Measurements from ENCODE around the gene KIF13A.
"Not testable (repeated sequence)": the region's sequence is repeated elsewhere in the genome, so short reads cannot be mapped to it uniquely, and the experiment has no call there.

Gene KIF13A

GRCh38 chr6:17869010-17869752 lies 118.3 kb downstream of the KIF13A start:
- peak in 2 of 4 experiments; percentile 16 to 25 for DNase-seq

GRCh38 chr6:17867880-17868279 lies 119.6 kb downstream of the KIF13A start:
- DNase-seq = no peak

GRCh38 chr6:17866876-17867444 lies 120.5 kb downstream of the KIF13A start:
- DNase-seq = no peak

DNA sequence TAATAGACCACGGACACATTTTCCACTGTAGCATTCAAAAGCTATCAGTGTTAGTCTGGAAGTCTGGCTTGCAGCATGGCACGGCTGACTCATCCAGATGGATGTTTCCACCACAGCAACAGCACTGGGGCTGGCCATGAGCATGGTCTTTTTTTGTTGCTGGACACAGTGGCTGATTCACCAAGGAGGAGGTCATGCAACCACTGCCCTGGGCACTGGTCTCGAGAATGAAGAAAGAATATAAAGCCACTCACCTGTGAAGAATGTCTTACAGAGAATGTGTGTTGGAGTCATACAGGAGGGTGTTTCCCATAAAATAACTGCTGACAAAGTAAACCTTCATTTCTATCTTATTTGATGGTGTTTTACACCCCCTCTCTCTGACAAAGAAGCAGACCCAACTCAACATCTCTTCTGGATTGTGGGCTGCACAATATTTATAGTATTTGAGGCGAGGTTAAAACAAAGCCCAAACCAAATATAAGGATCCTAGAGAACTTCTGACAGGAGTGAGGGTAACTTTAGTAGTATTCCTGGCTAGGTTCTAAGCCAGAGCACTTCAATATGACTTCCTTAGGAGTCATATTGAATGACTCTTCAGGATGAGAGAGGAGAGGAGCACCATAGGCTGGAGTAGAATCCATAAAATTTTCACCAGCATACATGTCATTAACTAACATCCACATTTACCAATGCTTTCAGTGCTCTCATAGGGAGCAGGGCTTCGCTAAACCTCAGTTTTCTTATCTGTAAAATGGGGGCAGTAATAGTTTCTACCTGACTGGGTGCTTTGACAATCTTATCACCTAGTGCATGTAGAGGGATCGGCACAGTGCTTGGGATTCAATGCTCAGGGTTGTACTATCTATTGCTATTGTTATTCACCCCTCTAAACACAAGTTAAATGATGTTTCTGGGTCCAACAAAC lies 121.4 kb downstream of the KIF13A start:
- DNase-seq = peak in 2 of 4 experiments; percentile 34 to 41

GRCh38 chr6:17865243-17865642 lies 122.2 kb downstream of the KIF13A start:
- DNase-seq = no peak

DNA sequence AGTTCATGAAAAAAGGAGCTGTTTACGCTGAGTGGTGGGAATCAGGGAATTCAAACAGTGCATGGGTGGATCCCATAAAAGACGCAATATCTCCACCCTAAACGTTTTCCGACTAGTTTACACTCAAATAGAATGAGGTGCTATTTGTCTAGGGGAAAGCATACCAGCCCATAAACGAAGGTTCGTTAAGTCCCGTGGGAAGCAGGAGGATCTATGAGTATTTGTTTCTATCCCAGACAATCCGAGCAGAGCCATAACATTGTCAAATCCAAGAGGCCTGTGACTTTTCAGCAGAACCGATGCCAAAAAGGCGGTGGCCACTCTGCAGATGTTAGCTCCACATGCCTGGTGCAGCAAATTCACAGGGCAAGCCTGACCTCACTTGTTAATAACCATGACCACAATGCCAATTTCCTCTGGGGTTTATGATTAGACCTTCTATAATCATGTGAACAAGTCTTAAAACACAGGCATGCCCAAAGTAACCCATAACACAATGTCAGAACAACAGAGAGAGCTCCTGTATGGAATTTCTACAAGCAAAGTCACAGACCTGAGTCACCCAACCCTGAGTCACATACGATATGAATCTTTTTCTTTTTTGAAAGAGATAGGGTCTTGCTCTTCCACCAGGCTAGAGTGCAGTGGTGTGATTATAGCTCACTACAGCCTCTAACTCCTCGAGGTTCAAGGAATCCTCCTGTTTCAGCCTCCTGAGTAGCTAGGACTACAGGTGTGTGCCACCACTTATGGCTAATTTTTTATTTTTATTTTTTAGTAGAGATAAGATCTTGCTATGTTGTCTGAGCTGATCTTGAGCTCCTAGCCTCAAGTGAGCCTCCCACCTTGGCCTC lies 123.3 kb downstream of the KIF13A start:
- DNase-seq = no peak

DNA sequence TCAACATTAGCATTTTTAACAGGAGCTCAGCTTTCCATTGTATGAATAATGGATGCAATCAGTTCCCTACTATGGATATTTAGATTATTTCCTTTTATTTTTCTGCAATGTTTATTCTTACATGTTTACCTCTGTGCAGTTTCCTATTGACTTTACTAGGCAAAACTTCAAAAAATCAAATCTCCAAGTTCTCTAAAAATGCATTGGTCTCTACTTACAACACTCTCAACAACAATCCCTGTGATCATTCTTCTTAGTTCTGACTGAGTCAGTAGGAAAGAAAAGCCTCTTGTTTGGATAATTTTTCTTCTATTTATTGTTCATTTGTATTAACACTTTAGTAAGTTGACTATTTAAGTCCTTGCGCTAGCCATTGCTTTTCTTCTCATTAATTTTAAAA lies 126.1 kb downstream of the KIF13A start:
- DNase-seq = no peak

GRCh38 chr6:17859846-17860245 lies 127.6 kb downstream of the KIF13A start:
- no peak for DNase-seq

GRCh38 chr6:17858584-17858983 lies 128.9 kb downstream of the KIF13A start:
- DNase-seq = no peak

DNA sequence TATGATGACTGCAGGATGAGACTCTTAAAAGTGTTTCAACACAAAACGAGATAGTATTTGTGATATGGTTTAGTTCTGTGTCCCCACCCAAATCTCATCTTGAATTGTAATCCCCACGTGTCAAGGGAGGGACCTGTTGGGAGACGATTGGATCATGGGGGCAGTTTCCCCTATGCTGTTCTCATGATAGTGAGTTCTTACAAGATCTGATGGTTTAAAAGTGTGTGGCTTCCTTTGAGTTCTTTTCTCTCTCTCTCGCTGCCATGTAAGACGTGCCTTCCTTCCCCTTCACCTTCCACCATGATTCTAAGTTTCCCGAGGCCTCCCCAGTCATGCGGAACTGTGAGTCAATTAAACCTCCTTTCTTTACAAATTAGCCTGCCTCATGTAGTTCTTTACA lies 130.2 kb downstream of the KIF13A start:
- DNase-seq = not testable (repeated sequence)

- DNase-seq = no peak
These were observed 131.1 kb downstream of the KIF13A start for GRCh38 chr6:17856306-17856705.

GRCh38 chr6:17855381-17855780 lies 132.1 kb downstream of the KIF13A start:
- no peak for DNase-seq

- DNase-seq = no peak
These were observed 133.9 kb downstream of the KIF13A start for GRCh38 chr6:17853533-17853932.

DNA sequence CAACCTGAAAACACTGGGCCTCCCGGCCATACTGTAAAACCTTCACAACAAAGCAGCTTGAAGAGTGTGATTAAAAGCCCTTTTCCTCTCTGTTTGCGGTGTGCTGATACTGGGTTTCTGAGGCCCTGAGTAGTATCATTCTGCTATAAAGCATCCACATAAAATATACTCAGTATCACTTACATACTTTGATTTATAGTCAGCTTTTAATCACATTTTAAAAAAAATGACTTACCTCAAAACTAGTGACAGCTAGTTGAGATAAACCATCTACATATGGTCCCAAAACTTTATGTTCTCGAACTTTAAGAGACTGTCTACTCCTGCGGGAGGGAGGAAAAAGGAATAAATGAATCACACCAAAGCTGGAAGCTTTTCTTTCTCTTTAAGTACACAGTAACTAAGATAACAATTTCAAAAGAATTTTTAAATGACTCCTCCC lies 135.7 kb downstream of the KIF13A start:
- DNase-seq = no peak

DNA sequence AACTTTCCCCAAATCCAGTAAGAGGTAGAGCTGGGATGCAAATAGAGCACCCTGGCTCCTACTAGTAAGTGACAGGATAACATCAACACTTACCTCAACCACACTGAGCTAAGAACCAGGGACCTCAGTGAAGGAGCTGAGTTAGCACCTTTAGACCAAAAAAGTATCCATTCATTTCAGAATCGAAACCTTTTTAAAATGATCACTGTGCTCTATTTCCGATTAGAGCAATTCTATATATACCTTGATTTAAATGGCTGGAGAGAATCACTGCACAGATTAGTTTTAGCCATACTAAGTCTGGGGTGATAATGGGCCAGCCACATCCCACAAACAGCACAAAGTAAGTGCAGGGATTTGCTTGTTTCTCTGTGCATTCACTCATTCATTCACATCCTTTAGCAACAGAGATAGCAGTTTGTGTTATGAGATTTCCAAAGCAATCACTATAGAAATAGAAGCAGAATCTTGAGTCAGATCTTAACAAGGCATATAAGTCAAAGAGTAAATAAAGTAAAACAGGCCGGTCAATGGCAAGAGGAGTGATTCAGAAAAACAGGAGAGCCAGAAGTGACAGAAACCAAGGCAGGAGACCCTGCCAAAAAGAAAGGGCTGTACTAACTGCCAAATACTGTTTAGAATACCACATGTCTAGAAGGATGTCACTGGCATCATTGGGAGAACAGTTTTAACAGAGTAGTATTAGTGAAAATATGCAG lies 136.3 kb downstream of the KIF13A start:
- no peak for DNase-seq

DNA sequence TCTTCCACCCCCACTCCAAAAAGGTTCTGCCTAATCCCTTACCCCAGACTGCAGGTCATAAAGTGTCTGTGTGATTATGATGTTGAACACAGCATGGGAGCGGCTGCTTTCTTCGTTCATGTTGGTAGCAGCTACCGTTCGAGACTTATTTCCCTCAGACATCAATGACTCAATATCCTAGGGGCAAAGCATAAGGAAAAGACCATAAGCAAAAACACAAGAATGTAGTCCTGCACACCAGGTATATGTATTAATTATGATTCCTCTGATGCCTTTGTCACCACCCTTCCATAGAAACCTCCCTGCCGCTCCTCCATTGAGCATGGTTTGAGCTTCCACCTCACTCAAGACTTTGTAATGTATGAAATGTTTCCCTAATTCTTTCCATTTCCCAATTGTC lies 137.2 kb downstream of the KIF13A start:
- no peak for DNase-seq

DNA sequence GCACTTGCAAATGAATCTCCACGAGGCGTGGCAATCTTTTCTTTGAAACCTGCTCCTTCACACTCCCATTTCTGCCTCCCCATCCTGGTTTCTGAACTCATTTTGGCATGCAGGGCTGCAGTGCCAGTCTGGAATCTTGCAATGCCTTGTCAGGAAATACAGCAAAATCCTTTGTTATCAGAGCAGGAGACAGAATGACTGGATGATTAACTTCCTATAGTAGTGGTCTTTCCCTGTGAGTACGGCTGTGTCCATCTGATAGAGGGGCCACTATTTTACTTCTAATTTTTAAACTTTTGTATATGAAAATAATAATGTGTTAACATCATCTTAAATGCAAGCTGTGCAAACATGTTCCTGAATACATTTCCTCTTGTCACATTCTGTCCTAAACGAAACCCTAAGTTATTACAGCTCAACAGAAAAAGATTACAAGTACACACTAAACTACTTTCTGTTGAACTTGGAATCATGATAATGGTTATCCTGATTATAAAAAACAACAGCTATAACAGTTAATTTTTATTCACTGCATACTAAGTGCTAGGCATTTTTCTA lies 140.2 kb downstream of the KIF13A start:
- DNase-seq = no peak

DNA sequence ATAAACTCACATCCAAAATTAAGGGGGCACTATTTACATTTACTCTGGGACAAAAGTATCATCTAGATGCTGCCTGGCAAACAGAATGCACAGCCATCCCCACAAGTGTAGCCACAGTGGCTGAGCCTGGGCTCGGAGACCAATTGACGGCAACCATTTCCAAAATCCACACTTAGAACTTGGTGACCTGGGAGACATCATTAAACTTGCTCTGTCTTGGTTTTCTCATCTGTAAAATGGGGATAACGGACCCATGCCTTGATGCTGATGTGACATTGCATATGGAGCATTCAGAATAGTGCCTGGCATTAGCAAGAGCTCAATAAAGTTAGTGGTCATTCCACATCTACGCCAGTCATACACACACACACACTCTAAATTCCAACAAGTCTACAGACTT lies 140.7 kb downstream of the KIF13A start:
- no peak for DNase-seq

- DNase-seq = no peak
These were observed 141.8 kb downstream of the KIF13A start for GRCh38 chr6:17845598-17845997.

DNA sequence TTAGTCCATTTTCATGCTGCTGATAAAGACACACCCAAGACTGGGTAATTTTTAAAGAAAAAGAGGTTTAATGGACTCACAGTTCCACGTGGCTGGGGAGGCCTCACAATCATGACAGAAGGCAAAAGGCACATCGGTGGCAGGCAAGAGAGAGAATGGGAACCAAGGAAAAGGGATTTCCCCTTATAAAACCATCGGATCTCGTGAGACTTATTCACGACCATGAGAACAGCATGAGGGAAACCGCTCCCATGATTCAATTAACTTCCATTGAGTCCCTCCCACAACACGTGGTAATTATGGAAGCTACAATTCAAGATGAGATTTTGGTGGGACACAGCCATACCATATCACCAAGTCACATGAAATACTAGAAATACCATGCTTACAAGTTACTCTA lies 142.5 kb downstream of the KIF13A start:
- not testable (repeated sequence) for DNase-seq
